Stomach (tissue), 4 donors: ENCODE results near the gene SLC1A2.

Source experiments
- CTCF ChIP-seq, 7 experiments: fragments of 450-650 bp in 4 of 7; fragments of 200-600 bp in 3 of 7; sonication (generic) in 3 of 7; IDR thresholded peaks; one replicate each; pipeline ENCODE4 v1.5.1; 2016 to 2019; ENCODE audit warnings: antibody characterized with exemption in 7 of 7, control low read depth in 2 of 7, mild to moderate bottlenecking in 1 of 7
- POLR2A ChIP-seq, 4 donors: fragments of 450-650 bp; IDR thresholded peaks; one replicate each; pipeline ENCODE4 v1.6.1; 2016; ENCODE audit warnings: antibody characterized with exemption in 4 of 4, control low read depth in 2 of 4, mild to moderate bottlenecking in 1 of 4, moderate library complexity in 1 of 4
- POLR2AphosphoS5 ChIP-seq, 3 donors: sonication (generic); formaldehyde crosslinking; IDR thresholded peaks; one replicate each; pipeline ENCODE4 v1.6.1; 2016; ENCODE audit warnings: antibody characterized with exemption in 3 of 3

- TF ChIP-seq CTCF (IDR thresholded peaks at IDR 0.05) = no peak
- TF ChIP-seq POLR2A (IDR thresholded peaks at IDR 0.05) = no peak
- TF ChIP-seq POLR2AphosphoS5 (IDR thresholded peaks at IDR 0.05) = no peak
These were observed 175.6 kb downstream of the SLC1A2 start for GRCh38 chr11:35243774-35244173.
